ENCODE results near the gene PCDH11X.
"Not testable (repeated sequence)": the region's sequence is repeated elsewhere in the genome, so short reads cannot be mapped to it uniquely, and the experiment has no call there.

The PCDH11X gene, protein sequence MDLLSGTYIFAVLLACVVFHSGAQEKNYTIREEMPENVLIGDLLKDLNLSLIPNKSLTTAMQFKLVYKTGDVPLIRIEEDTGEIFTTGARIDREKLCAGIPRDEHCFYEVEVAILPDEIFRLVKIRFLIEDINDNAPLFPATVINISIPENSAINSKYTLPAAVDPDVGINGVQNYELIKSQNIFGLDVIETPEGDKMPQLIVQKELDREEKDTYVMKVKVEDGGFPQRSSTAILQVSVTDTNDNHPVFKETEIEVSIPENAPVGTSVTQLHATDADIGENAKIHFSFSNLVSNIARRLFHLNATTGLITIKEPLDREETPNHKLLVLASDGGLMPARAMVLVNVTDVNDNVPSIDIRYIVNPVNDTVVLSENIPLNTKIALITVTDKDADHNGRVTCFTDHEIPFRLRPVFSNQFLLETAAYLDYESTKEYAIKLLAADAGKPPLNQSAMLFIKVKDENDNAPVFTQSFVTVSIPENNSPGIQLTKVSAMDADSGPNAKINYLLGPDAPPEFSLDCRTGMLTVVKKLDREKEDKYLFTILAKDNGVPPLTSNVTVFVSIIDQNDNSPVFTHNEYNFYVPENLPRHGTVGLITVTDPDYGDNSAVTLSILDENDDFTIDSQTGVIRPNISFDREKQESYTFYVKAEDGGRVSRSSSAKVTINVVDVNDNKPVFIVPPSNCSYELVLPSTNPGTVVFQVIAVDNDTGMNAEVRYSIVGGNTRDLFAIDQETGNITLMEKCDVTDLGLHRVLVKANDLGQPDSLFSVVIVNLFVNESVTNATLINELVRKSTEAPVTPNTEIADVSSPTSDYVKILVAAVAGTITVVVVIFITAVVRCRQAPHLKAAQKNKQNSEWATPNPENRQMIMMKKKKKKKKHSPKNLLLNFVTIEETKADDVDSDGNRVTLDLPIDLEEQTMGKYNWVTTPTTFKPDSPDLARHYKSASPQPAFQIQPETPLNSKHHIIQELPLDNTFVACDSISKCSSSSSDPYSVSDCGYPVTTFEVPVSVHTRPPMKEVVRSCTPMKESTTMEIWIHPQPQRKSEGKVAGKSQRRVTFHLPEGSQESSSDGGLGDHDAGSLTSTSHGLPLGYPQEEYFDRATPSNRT (N-terminal part only)

DNA sequence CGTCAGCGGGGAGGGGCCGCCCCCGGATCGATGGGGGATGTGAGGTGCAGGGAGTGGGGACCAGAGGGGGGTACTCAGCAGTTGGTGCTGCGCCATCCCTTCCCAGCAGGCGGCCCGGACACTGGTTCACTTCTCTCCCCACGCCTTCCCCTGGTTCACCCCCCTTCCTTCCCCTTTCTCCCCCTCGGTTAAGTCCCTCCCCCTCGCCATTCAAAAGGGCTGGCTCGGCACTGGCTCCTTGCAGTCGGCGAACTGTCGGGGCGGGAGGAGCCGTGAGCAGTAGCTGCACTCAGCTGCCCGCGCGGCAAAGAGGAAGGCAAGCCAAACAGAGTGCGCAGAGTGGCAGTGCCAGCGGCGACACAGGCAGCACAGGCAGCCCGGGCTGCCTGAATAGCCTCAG lies at the start of gene PCDH11X:
PCDH11X (plus strand) TSS at position 241 of the 400 bp plus-strand sequence. CDS start 56,130 bp downstream, outside the sequence.
- not testable (repeated sequence) for DNase-seq

DNA sequence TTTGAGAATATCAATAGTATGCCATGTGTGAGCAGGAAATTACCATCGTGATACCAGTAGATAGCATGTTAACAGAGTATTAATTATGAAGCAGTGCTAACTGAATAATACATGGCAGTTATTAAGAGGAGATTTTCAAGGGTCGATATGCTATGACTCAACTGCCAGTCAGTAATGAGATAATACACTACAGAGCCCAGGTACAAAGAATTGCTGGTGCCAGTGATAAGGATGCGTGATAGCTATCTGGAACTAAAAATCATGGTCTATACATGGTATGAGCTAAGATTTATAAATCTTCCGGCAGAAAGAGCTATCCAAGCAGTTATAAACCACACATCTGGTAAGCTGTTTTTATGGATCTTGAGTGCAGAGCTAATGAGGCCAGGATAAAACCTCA lies 31.7 kb upstream of the PCDH11X start:
- DNase-seq = not testable (repeated sequence)

DNA sequence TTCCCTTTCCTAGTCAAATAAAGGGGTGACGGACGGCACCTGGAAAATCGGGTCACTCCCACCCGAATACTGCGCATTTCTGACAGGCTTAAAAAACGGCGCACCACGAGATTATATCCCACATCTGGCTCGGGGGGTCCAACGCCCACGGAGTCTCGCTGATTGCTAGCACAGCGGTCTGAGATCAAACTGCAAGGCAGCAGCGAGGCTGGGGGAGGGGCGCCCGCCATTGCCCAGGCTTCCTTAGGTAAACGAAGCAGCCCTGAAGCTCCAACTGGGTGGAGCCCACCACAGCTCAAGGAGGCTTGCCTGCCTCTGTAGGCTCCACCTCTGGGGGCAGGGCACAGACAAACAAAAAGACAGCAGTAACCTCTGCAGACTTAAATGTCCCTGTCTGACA lies 26.2 kb upstream of the PCDH11X start:
- DNase-seq = not testable (repeated sequence)

DNA sequence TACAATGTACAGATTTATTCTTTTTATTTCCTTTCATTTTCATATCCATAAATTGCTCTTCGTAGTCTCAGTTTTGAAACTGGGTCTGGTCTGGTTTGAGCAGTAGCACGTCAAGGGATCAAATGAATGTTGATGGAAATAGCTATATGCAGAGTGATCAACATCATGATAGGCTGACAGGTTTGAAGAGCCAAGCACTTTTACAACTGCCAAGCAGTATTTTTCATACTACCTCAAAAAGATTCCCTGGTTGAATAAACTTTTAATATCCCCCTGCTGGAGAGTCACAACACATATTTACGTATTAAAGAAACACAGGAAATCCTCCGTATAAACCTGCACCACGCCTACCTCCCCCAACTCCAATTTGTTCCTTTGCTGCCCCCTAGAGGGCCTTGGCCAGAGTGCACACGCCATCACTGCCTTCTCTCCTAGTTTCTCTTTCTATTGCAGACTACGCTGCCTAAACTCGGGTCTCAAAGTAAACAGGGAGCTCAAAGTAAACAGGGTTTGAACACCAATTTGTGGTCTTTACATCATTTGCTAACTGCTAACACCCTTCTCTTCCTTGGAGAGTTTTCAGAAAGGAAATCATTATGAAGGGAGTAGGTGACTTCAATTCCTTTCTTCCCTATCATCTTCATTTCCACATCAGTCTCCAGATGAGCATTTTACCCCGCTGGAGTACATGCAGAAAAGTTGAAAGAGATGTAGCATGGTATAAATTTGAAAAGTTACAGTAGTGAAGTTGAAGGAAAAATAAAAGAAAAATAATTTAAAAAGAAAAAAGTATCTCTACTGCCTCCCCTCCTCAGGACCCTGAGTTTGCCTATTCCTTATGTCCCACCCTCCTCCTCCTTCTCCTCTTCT lies 8.3 kb upstream of the PCDH11X start:
- not testable (repeated sequence) for DNase-seq

DNA sequence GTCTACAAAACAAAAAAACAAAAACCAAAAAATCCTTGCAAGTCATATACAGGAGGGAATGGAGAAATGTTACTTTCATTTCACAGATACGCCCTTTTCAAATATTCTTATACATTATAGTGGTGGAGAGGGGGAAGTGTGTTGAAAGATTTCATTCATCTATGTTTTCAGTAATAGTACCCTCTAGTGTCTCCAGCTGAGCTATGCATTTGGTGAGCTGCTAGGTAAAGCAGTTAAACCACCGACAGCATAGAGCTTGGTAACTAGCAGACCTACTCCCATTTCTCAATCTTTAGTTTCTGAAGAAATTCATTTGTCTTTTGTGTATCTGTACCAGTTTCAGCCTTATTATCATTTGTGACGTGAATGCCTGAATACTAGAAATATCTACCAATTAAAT lies 5.2 kb upstream of the PCDH11X start:
- not testable (repeated sequence) for DNase-seq

DNA sequence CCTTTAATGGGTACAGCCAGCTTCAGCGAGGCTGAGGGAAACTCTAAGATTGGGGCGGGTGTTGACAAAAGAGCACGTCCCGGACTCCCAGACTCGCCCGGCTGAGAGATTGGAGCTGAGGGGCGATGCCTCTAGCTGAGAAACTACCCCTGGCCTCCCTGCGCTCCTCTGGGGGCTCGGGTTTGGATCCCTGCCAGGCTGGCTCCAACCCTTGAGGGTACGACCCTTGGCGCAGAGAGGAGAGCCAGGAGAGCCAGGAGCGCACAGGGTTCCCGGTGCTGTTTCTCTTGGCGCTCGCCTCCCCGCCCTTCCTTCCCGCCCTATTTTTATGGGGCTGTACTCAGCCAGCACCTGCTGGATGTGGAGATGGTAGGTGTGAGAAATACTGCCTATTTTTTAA lies 833 bp downstream of the PCDH11X start:
- DNase-seq = not testable (repeated sequence)

DNA sequence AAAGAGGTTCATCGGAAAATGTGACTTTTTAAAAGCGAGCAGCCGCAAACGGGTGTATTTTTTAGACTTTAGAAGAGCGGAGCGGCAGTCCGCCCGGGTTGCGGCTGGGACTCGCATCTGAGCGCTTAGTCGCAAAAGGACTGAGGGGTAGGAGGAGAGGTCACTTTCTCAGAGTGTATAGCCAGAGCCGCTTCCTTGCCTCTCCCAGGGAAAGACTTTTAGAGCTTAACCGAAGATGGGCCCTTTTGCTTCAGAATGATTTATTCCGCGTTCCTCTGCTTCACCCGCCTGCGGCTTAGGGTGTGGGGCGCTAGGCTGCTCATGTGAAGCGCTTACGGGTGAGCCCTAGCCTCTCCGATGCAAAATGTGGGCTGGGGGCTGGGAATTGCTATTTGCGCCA lies 1.5 kb downstream of the PCDH11X start:
- not testable (repeated sequence) for DNase-seq

DNA sequence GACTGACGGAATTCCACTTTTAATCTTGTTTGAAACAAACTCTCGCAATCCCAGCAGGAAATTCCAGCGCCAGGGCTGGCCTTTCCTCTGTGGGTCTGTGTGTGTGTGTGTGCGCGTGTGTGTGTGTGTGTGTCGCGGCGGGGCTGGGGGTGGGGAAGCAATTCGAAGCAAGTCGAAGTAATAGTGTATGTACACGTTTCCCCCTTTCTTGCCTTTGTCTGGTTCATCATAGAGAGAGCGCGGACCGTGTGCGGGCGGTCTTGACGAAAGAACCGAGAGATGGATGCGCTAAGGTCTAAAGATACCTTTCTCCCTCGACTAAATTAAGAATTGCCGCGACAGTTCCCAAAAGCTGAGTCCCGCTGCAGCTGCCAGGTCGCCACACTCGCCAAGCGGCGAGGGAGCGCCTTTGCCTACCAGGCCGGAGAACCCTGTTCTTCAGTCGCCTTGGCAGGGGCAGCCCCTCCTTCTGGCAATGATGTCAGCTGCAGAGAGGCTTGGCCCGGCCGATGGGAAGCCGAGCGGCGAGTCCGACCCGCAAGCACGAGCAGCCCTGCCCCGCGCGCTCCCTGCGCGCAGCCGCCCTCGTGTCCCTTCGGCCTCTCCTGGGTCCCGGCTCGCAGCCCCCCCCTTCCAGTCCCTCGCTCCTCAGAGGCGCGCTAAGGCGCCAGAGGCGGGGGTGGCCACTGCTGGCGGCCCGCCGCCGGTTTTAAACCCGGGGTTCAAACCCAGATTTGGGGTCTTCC lies 2.6 kb downstream of the PCDH11X start:
- not testable (repeated sequence) for DNase-seq

DNA sequence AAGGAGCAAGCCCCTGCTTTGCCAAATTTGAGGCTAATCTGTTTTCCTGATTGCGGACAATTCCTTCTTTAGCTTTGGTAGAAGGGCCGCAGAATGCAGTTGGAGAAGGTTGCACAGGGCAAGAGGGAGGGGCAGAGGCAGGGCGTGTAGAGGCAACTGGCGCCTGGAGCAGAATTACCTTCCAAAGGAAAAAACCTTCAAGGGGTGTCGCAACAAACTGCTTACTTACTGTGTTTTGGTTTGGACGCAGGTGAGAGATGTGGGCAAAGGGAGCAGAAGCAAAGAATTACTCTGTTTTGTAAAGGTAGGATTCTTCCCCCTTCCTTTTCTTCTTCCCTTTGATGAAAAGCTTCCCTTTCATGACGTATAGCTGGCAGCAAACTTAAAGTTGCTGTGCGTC lies 3.6 kb downstream of the PCDH11X start:
- not testable (repeated sequence) for DNase-seq

DNA sequence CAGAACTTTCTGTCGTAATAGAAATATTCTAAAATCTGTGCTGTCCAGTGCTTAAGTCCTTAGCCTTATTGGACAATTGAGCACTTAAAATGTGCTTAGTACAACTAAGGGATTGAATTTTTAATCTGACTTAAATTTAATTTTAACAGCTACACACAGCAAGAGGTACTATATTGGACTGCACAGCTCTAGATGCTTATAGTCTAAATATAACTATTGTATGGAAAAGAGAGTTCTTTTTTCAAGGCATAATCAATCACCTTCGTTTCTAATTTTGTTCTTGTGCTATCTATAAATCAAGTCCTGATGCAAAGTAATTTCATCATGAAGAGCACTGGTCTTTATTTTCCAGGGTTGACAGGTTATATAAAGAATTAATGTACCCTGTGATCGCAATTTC lies 38.4 kb downstream of the PCDH11X start:
- not testable (repeated sequence) for DNase-seq

DNA sequence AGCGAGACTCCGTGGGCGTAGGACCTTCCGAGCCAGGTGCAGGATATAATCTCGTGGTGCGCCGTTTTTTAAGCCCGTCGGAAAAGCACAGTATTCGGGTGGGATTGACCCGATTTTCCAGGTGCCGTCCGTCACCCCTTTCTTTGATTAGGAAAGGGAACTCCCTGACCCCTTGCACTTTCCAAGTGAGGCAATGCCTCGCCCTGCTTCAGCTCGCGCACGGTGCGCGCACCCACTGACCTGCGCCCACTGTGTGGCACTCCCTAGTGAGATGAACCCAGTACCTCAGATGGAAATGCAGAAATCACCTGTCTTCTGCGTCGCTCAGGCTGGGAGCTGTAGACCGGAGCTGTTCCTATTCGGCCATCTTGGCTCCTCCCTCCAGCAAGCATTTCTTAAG lies 46.1 kb downstream of the PCDH11X start:
- not testable (repeated sequence) for DNase-seq

All from CD4-positive, alpha-beta T cell treated with Interleukin-6 for 4 hours (primary cell).